Nasal cavity respiratory epithelium epithelial cell of viscerocranial mucosa (primary cell): Measurements from ENCODE around the gene POLR1G. TPM values are rescaled to one million over a fixed set of nuclear protein-coding genes. Genes with fewer than 3 reads are reported as not detected.

ENCODE experiments used
- total RNA-seq: library from RNA; depleted of rRNA; stranded (reverse); fragments of >200 nt; gene quantifications from 2 replicates; pipeline ENCODE4 v1.2.3, GENCODE V29; 2014

Gene POLR1G, protein sequence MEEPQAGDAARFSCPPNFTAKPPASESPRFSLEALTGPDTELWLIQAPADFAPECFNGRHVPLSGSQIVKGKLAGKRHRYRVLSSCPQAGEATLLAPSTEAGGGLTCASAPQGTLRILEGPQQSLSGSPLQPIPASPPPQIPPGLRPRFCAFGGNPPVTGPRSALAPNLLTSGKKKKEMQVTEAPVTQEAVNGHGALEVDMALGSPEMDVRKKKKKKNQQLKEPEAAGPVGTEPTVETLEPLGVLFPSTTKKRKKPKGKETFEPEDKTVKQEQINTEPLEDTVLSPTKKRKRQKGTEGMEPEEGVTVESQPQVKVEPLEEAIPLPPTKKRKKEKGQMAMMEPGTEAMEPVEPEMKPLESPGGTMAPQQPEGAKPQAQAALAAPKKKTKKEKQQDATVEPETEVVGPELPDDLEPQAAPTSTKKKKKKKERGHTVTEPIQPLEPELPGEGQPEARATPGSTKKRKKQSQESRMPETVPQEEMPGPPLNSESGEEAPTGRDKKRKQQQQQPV
- total RNA-seq, result 25.6 and 35.5 TPM in 2 replicates

DNA sequence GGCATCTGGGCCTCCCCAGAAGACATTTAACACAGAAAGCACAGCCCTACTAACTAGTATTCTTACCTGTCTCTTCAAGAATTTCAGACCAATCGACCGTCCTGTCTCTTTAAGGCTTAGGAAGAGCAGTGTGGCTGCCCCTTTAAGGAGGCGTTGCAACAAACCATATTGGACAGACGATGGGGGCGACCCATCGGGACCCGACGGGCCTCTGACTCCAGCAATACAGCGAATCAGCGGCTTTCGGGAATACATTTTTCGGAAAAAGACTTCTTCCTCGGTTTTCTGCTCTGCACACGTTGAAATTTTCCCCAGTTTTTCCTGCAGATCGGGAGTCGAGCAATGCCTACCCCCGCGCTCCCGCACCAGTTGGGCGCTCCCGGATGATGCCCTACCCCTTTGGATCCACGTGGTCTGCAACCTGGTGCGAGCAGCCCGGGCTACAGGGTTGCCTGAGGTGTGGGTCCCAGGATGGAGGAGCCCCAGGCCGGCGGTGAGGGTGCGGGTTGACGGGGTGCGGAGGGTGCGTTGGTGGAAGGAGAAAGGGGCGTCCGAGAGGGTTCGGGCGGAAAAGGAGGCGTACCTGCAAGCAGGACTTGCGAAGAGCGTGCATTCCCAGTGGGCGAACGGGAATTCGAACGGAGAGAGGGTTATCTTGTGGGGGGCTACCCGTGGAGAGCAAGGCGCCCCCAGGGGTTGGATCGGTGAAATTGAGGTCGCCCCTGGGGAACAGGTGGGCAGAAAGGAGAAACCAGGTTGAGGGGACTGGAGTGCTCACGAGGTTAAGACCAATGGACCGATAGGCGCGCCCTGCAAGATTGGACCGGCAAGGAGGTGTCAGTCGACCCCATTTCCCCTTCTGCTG, at the start of gene POLR1G:
TSS of gene POLR1G (plus strand) at position 419 of the 865 bp plus-strand sequence. CDS start at position 472, 53 bp downstream.

DNA sequence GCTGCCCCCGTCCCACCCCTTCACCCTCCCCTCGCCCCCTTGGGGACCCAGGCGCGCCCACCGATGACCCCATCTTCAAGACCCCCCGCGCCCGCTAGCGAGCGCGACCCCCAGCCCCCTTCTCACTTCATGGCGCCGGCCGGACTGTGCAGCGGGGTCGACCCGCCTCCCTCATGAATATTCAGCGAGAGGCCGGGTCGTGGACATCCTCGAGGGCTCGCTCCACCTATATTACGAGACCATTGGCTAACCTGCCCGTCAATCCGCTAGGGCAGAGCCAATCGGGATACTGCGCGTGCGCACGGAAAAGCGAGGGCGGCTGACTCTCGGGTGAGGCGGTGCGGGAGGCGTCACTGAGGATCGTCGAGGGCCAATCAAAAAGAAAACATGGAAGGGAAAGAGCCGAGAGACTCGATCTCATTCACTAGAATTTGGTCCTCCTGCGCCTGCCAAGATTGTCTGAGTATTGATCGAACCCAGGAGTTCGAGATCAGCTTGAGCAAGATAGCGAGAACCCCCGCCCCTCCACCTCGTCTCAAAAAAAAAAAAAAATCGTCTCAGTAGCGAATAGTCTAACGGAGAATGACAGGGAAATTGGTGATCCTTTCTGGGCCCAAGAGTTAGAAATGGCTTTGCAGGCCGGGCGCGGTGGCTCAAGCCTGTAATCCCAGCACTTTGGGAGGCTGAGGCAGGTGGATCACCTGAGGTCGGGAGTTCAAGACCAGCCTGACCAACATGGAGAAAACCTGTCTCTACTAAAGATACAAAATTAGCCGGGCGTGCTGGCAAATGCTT, 35.8 kb upstream of the POLR1G start, which contains the start of gene ERCC2:
TSS of gene ERCC2 (minus strand) at position 164 of the 795 bp plus-strand sequence. CDS start at position 131, 33 bp downstream.

DNA sequence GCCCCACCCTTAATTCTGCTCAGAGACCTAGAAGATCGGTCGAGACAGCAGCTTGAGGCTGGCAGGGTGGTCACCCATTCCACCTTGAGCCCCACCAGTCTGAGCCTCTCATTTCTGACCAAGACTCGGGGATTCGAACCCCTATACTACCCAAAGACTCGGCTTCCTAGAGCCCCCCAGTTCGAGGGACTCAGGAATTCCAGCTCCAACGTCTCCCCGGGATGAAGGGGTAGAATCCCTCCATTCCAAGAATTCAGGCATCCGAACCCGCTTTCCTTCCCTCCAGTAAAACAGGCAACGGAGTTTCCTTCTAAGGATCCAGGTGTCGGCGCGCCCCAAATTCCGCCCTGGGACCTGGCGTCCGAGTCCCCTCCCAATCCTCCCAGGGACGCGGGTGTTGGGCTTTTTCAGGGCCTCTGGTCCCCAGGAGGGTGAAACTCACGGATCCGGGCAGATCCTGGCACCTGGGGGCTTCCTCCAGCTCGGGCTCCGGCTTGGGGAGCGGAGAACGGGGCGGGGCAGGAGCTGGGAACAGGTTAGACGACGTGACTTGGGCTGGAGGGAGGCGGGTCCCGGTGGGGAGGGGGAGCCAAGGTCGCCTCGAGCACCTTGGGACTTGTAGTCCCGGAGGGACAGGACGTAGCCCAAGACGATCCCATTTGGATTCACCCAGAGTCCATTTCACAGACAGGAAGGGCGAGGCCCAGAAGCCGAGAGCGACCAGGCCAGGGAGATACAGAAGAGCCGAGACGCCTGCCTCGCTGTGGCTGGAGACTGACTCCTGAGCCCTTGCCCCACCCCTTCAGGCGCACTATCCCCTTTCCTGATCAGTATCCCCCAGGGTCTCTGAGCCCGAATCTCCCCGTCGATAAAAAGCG, 1.6 kb upstream of the POLR1G start, which contains the start of gene PPP1R13L:
TSS of gene PPP1R13L (minus strand) at position 513 of the 878 bp plus-strand sequence. CDS start 6,751 bp downstream, outside the sequence.

DNA sequence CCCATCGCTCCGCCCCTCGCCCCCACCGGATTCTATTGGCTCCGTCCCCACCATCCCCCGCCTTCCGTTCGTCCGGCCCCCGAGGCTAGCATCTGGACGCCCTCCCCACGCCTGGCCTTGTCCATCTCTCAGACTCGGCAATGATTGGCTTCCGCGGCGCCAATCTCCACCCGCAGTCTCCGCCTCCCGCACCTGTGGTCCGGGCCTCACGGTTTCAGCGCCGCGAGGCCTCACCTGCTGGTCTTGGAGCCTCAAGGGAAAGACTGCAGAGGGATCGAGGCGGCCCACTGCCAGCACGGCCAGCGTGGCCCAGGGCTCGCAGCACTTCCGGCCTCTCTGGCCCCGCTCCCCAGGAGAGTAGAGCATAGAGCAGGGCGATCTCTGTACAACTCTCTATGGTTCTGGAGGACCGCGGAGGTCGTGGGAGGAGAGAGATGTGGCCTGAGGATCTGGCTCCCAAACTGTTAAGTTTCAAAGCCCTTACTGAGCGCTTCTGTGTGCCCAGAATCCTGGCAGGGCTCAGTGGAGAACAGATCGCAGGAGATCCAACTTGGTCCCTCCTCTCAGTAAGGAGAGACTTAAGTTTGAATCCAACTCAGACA, 17.2 kb downstream of the POLR1G start, which contains the start of gene ERCC1:
TSS of gene ERCC1 (minus strand) at position 329 of the 602 bp plus-strand sequence. CDS start 543 bp downstream, outside the sequence.

Other genes starting within 250 kb of the POLR1G start
- 0.34 and 0.93 TPM in 2 replicates for gene NKPD1, start 245.7 kb upstream of the POLR1G start, total RNA-seq
- 7.9 and 8.2 TPM in 2 replicates for gene TRAPPC6A, start 228.4 kb upstream of the POLR1G start, total RNA-seq
- 6.1 and 6.2 TPM in 2 replicates for gene BLOC1S3, start 227.9 kb upstream of the POLR1G start, total RNA-seq
- gene EXOC3L2, start 161.2 kb upstream of the POLR1G start, total RNA-seq, result 0.07 TPM in 1 of 2 replicates, not detected in the other
- 6.8 and 40.3 TPM in 2 replicates for gene MARK4, start 155.4 kb upstream of the POLR1G start, total RNA-seq
- not detected in 2 replicates for gene CKM, start 83.8 kb upstream of the POLR1G start, total RNA-seq
- 60.3 and 96.0 TPM in 2 replicates for gene KLC3, start 65.9 kb upstream of the POLR1G start, total RNA-seq
- gene ERCC2, start 36.1 kb upstream of the POLR1G start, total RNA-seq, result 7.2 and 10.0 TPM in 2 replicates
- 20.2 and 91.4 TPM in 2 replicates for gene PPP1R13L, start 1.6 kb upstream of the POLR1G start, total RNA-seq
- gene ERCC1, start 17.3 kb downstream of the POLR1G start, total RNA-seq, result 36.2 and 84.8 TPM in 2 replicates
- 4.4 and 15.4 TPM in 2 replicates for gene FOSB, start 61.4 kb downstream of the POLR1G start, total RNA-seq
- 3.4 and 3.8 TPM in 2 replicates for gene RTN2, start 90.4 kb downstream of the POLR1G start, total RNA-seq
- 1.1 and 1.4 TPM in 2 replicates for gene PPM1N, start 91.8 kb downstream of the POLR1G start, total RNA-seq
- 80.8 and 90.2 TPM in 2 replicates for gene VASP, start 100.8 kb downstream of the POLR1G start, total RNA-seq
- 6.2 and 8.3 TPM in 2 replicates for gene OPA3, start 178.2 kb downstream of the POLR1G start, total RNA-seq
- gene GPR4, start 195.6 kb downstream of the POLR1G start, total RNA-seq, result not detected in 2 replicates
- 98.0 and 186 TPM in 2 replicates for gene EML2, start 232.8 kb downstream of the POLR1G start, total RNA-seq